GM19397 (cell line): Measurements from ENCODE around the gene THADA.
"Not testable (repeated sequence)": the region's sequence is repeated elsewhere in the genome, so short reads cannot be mapped to it uniquely, and the experiment has no call there.

Source experiments
- ATAC-seq: cut with Tn5 transposase; IDR thresholded peaks from one replicate; pipeline ENCODE4 v1.9.1; 2021; ENCODE audit warnings: mild to moderate bottlenecking, moderate library complexity; ENCODE audit not compliant: unreplicated experiment

The THADA gene

GRCh38 chr2:43396344-43396743 is 199.5 kb downstream of the THADA start:
- not testable (repeated sequence) for ATAC-seq

- no peak for ATAC-seq
Observed at GRCh38 chr2:43393918-43394317, 201.9 kb downstream of the THADA start.

- ATAC-seq, result no peak
Observed at GRCh38 chr2:43391878-43392215, 204.0 kb downstream of the THADA start.

- no peak for ATAC-seq
Observed at GRCh38 chr2:43391201-43391877, 204.5 kb downstream of the THADA start.

- no peak for ATAC-seq
Observed at GRCh38 chr2:43389581-43390466, 206.0 kb downstream of the THADA start.

GRCh38 chr2:43388371-43388770 is 207.5 kb downstream of the THADA start:
- no peak for ATAC-seq

- ATAC-seq, result peak; percentile 79
Observed at GRCh38 chr2:43387092-43388062, 208.5 kb downstream of the THADA start.

GRCh38 chr2:43386679-43387078 is 209.2 kb downstream of the THADA start:
- ATAC-seq, result not testable (repeated sequence)

- no peak for ATAC-seq
Observed at GRCh38 chr2:43384143-43384542, 211.7 kb downstream of the THADA start.

- no peak for ATAC-seq
Observed at GRCh38 chr2:43383533-43383932, 212.3 kb downstream of the THADA start.

- ATAC-seq, result no peak
Observed at GRCh38 chr2:43379494-43379893, 216.3 kb downstream of the THADA start.

- ATAC-seq, result no peak
Observed at GRCh38 chr2:43377327-43377726, 218.5 kb downstream of the THADA start.

- no peak for ATAC-seq
Observed at GRCh38 chr2:43376523-43377198, 219.2 kb downstream of the THADA start.

- ATAC-seq, result no peak
Observed at GRCh38 chr2:43375746-43376522, 219.9 kb downstream of the THADA start.

GRCh38 chr2:43372416-43373081 is 223.3 kb downstream of the THADA start:
- ATAC-seq, result no peak

GRCh38 chr2:43370705-43371104 is 225.1 kb downstream of the THADA start:
- ATAC-seq, result no peak

GRCh38 chr2:43370146-43370545 is 225.7 kb downstream of the THADA start:
- ATAC-seq, result no peak

- no peak for ATAC-seq
Observed at GRCh38 chr2:43368483-43369385, 227.1 kb downstream of the THADA start.
